CD4-positive, alpha-beta T cell (primary cell): ENCODE data around the gene FAM72B. TPM values are rescaled to one million over a fixed set of nuclear protein-coding genes. Genes with fewer than 3 reads are reported as not detected.
"Not testable (repeated sequence)": the region's sequence is repeated elsewhere in the genome, so short reads cannot be mapped to it uniquely, and the experiment has no call there.

Experiments used
- ATAC-seq: fragments of 200-7000 bp; cut with Tn5 transposase; one replicate; pipeline ENCODE4 v1.10.0; 2022; ENCODE audit warnings: mild to moderate bottlenecking; ENCODE audit not compliant: poor library complexity
- CTCF ChIA-PET: fragments of 350-600 bp; sonication (Branson Sonifier 250); formaldehyde crosslinking; loops from one replicate; lab custom pipeline; 2021; ENCODE audit warnings: antibody characterized with exemption, inconsistent platforms; lab: Charles Lee
- POLR2A ChIA-PET: fragments of 350-600 bp; sonication (Branson Sonifier 250); formaldehyde crosslinking; loops from one replicate; lab custom pipeline; 2021; ENCODE audit warnings: antibody characterized with exemption, inconsistent platforms; lab: Charles Lee
- DNase-seq, 14 experiments: peaks; one replicate each; pipeline ENCODE4 v3.0.0-alpha.2; 2013 to 2020; ENCODE audit warnings: mixed read lengths in 2 of 14
- H3K27ac ChIP-seq, 2 donors: one replicate each; pipeline versions ENCODE4 v1.5.1 to v1.7.0; 2013; ENCODE audit warnings: low read length in 2 of 2, low read depth in 1 of 2, mild to moderate bottlenecking in 1 of 2
- H3K27me3 ChIP-seq, 2 experiments: 1 replicate in 1 of 2; 2 replicates in 1 of 2; pipeline versions ENCODE4 v1.6.1 to v1.7.0; 2013; ENCODE audit warnings: low read length in 2 of 2, control low read depth in 1 of 2, mild to moderate bottlenecking in 1 of 2, moderate library complexity in 1 of 2; ENCODE audit not compliant: insufficient read depth in 2 of 2, control insufficient read depth in 1 of 2
- H3K36me3 ChIP-seq: one replicate; pipeline ENCODE4 v1.6.1; 2013; ENCODE audit warnings: low read length, control low read depth; ENCODE audit not compliant: insufficient read depth
- H3K4me1 ChIP-seq: one replicate; pipeline ENCODE4 v1.6.1; 2013; ENCODE audit warnings: low read length, control low read depth; ENCODE audit not compliant: insufficient read depth
- H3K4me3 ChIP-seq: one replicate; pipeline ENCODE4 v1.5.1; 2013; ENCODE audit warnings: mild to moderate bottlenecking, low read length, moderate library complexity
- H3K9me3 ChIP-seq, 2 experiments: 1 replicate in 1 of 2; 2 replicates in 1 of 2; pipeline versions ENCODE4 v1.6.1 to v1.7.0; 2013; ENCODE audit warnings: low read length in 2 of 2, mild to moderate bottlenecking in 2 of 2, control low read depth in 1 of 2, moderate library complexity in 1 of 2; ENCODE audit not compliant: control insufficient read depth in 1 of 2, insufficient read depth in 1 of 2
- H3K27ac Mint-ChIP-seq: one replicate; pipeline ENCODE4 v1.8.0; 2020; ENCODE audit warnings: mixed read lengths
- H3K27me3 Mint-ChIP-seq: one replicate; pipeline ENCODE4 v1.8.0; 2021; ENCODE audit warnings: mixed read lengths
- H3K36me3 Mint-ChIP-seq: one replicate; pipeline ENCODE4 v1.8.0; 2021; ENCODE audit warnings: low read depth, mixed read lengths
- H3K4me1 Mint-ChIP-seq: one replicate; pipeline ENCODE4 v1.8.0; 2021; ENCODE audit warnings: low read depth, mixed read lengths
- H3K4me3 Mint-ChIP-seq: one replicate; pipeline ENCODE4 v1.8.0; 2020; ENCODE audit warnings: mild to moderate bottlenecking, mixed read lengths
- H3K9me3 Mint-ChIP-seq: one replicate; pipeline ENCODE4 v1.8.0; 2020; ENCODE audit warnings: mixed read lengths
- intact Hi-C, 2 experiments: fragments of 100-400 bp; cut with DNase I in 1 of 2; cut with micrococcal nuclease in 1 of 2; formaldehyde crosslinking; loops; one replicate each; pipeline versions ENCODE4 v1.15.1 to v1.9.0; 2023 to 2025; cut with DNase I, micrococcal nuclease
- total RNA-seq, 174 experiments: library from RNA in 2 of 174; stranded (reverse) in 2 of 174; gene quantifications; one replicate each; pipeline ENCODE4 v1.2.3 and lab custom pipeline; 2021 to 2026

The FAM72B gene
- total RNA-seq, 2 experiments from 2014 or later = 0.47 to 1.1 TPM

DNA sequence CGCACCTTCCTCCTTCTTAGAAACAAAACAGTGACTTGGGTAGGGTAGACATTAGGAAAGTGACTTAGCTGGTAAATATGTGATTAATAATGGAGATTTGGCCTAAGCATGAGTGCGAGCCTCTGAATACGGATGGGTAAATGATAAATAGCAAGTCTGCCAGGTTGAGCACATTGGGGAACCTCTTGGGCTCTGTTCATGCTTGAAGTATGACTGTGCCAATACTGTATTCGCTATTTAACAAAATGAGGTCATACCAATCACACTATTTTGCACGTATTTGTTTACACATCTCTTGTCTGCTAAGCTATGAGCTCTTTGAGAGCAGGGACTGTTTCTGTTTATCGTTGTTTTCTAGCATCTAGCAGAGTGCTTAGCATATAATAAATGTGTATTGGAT is 24.2 kb upstream of the FAM72B start:
- DNase-seq, H3K36me3 Mint-ChIP-seq, H3K27me3 ChIP-seq, CTCF ChIA-PET, H3K4me1 ChIP-seq, H3K4me1 Mint-ChIP-seq, H3K4me3 ChIP-seq, ATAC-seq, POLR2A ChIA-PET, intact Hi-C loops, H3K9me3 ChIP-seq, H3K27ac ChIP-seq, H3K27me3 Mint-ChIP-seq, H3K27ac Mint-ChIP-seq, H3K4me3 Mint-ChIP-seq, H3K9me3 Mint-ChIP-seq, H3K36me3 ChIP-seq: not testable (repeated sequence)

DNA sequence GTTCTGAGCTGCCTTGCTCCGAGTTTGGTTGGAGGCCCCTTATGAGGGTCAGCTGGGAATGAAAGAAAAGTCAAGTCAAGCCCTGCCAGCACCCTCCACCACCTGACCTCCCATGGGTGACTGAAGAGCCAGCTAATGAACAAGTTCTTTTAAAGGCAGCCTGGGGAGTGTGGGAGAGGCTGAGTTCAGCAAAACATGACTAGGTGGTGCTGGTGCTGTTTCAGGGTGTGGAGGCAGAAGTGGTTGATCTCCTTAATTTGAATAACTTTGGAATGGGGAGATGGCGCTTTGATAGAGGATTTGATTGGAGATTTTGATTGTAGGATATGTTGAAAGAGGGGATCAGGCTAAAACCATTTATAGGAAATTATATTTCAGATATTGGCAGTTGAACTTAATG is 23.2 kb upstream of the FAM72B start:
- H3K4me1 ChIP-seq, ATAC-seq, DNase-seq, H3K27me3 ChIP-seq, H3K36me3 ChIP-seq, H3K4me1 Mint-ChIP-seq, H3K4me3 ChIP-seq, intact Hi-C loops, H3K9me3 Mint-ChIP-seq, H3K27me3 Mint-ChIP-seq, H3K36me3 Mint-ChIP-seq, POLR2A ChIA-PET, H3K27ac ChIP-seq, H3K9me3 ChIP-seq, H3K27ac Mint-ChIP-seq, CTCF ChIA-PET, H3K4me3 Mint-ChIP-seq: not testable (repeated sequence)

DNA sequence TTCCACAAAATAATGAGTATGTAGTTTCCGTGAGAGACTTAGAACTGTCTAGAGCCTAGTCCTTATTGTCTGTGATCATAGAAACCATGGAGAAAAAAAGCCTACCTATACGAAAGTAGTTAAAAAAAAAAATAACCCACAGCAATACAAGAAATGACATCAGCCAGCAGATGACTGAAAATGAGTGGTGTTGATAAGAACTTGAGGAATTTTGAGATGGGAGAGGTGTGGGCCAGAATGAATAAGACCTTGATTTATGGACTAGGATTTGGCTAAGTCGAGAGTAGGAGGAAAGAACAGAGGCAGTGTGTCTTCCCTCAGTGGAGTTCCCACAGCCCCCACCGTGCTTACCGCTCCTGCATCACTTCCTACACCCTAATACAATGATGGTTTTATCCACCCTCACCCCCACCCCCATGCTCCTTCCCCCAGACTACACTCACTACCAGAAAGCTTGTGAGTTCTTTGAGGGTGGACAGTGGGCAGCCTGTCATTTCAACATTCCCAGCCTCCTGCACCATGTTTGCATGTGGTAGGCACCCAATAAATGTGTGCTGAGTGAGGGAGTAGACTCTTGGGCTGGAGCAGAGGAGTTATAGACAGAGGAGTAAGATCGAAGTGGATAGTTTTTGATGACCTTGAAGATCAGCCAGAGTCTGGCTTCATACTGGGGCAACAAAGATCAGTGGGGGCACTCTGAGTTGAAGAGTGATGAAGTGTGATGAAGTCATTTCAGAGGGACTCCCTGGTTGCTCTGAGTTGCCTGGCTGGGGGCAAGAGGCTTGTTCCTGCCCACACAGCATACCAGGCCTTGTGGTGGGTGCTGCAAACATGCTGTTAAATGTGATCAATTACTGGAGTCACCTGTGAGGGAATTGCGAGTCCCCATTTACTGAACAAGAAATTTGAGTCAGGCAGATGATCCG is 21.9 kb upstream of the FAM72B start:
- H3K9me3 Mint-ChIP-seq, intact Hi-C loops, POLR2A ChIA-PET, H3K4me3 Mint-ChIP-seq, ATAC-seq, H3K27me3 Mint-ChIP-seq, H3K4me1 Mint-ChIP-seq, H3K27ac ChIP-seq, H3K36me3 ChIP-seq, H3K27me3 ChIP-seq, H3K4me1 ChIP-seq, H3K27ac Mint-ChIP-seq, H3K4me3 ChIP-seq, H3K9me3 ChIP-seq, CTCF ChIA-PET, DNase-seq, H3K36me3 Mint-ChIP-seq: not testable (repeated sequence)

GRCh38 chr1:121202986-121203385 is 18.8 kb upstream of the FAM72B start:
- H3K9me3 ChIP-seq, DNase-seq, intact Hi-C loops, H3K4me3 Mint-ChIP-seq, H3K27me3 ChIP-seq, H3K27ac Mint-ChIP-seq, H3K27me3 Mint-ChIP-seq, H3K4me1 ChIP-seq, H3K27ac ChIP-seq, H3K36me3 ChIP-seq, POLR2A ChIA-PET, H3K4me1 Mint-ChIP-seq, H3K4me3 ChIP-seq, ATAC-seq, H3K9me3 Mint-ChIP-seq, H3K36me3 Mint-ChIP-seq, CTCF ChIA-PET: not testable (repeated sequence)

DNA sequence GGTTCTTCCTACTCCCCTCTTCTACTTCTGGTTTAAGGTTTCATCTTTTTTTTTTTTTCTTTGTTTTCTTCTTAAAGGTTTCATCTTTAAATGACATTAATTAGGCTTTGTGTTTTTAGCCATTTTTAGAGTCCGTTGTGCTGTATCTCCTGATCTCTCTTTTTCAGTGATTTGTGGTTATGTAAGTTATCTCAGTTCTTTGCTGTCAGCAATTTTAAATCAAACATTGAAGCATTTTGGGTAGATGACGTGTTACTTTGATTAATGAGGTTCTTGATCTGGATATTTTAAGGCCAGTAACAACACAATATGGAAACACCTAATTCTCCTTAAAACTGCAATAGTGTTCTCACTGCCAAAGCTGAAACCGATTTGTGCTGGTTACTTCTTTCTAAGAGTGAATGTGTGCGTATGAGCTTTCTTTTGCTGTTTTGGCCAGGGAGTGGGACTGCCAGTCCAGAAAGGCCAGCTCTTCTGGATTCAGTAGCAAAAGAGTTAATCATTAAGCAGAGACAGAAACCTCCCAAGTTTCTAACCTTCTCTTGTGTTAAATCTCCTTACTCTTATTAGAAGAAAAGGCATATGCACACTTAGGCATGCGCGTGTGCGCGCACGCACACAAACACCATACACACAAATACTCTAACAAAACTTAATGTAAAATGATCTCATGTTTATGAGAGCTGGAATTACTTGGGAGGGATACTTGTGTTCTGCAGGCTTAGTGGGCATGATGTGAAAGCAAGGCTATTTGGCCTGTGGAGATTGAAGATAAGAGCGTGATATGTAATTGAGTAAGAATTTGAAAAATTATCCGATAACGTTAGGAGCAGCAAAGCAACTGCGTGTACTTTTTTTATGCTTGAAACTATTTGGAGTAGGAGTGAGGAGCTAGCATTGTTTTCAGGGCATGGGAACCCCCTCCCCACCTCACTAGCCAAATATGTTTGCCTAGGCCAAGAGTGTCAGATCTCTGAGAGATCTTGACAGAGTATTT is 17.1 kb upstream of the FAM72B start:
- H3K4me3 Mint-ChIP-seq, CTCF ChIA-PET, H3K27ac ChIP-seq: not testable (repeated sequence)

DNA sequence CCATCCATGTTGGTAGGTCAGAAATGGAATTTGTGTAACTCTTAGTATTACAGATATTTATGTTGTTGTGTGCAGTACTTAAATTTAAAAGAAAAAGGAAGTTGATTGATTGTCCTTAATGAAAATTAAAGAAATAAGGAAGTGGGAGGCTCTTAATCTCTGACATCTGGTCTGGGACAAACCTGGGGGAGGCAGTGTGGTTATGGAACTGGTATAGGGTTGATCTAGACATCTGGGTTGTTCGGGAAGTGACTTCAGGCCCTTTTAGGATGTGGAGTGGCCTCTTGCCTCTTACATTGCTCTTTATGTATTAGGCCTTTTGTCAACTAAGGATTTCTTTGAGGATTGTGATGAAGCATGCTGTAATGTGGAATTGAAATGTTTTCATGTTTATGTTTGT is 16.1 kb upstream of the FAM72B start:
- intact Hi-C loops, H3K27ac ChIP-seq, DNase-seq, H3K27me3 Mint-ChIP-seq, H3K4me3 Mint-ChIP-seq, H3K36me3 Mint-ChIP-seq, H3K36me3 ChIP-seq, H3K9me3 Mint-ChIP-seq, H3K4me1 ChIP-seq, ATAC-seq, CTCF ChIA-PET, H3K27ac Mint-ChIP-seq, H3K4me3 ChIP-seq, H3K4me1 Mint-ChIP-seq, H3K9me3 ChIP-seq, H3K27me3 ChIP-seq, POLR2A ChIA-PET: not testable (repeated sequence)

More for the DNA sequence above, 17.1 kb upstream of the FAM72B start:
- H3K4me1 Mint-ChIP-seq, ATAC-seq, H3K36me3 ChIP-seq, intact Hi-C loops, POLR2A ChIA-PET, H3K9me3 Mint-ChIP-seq, H3K36me3 Mint-ChIP-seq, H3K27ac Mint-ChIP-seq, H3K4me3 ChIP-seq, DNase-seq, H3K9me3 ChIP-seq, H3K27me3 Mint-ChIP-seq, H3K27me3 ChIP-seq, H3K4me1 ChIP-seq: not testable (repeated sequence)
